ENCODE measurements around the gene PTTG1IP2.

The PTTG1IP2 gene

DNA sequence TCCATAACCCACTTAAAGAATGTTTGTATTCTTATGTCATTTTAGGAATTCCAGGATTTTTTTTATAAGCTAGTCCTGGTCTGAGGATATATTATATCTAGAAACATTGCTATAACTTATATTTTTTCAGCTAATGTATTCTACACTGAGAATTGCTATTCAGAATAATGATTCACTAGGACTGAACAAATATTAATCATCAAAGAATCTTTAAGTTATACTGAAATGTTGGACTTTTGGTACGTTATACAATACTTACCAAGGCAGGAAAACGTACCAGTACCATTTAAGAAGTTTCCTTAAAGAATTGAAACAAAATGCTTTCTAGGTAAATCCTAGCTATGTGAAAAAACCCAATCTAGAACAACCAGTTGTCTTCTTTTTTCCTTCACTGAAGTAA lies 18.4 kb downstream of the PTTG1IP2 start:
- TF ChIP-seq NFIC (IDR thresholded peaks at IDR 0.05) (no peak), MAX (IDR thresholded peaks at IDR 0.05) (no peak), YY1 (IDR thresholded peaks at IDR 0.05; ENCODE audit: low read depth) (no peak), REST (IDR thresholded peaks at IDR 0.05; ENCODE audit: low read depth) (no peak), TAF1 (IDR thresholded peaks at IDR 0.05; ENCODE audit: low read depth) (no peak), TEAD4 (IDR thresholded peaks at IDR 0.05) (no peak)

DNA sequence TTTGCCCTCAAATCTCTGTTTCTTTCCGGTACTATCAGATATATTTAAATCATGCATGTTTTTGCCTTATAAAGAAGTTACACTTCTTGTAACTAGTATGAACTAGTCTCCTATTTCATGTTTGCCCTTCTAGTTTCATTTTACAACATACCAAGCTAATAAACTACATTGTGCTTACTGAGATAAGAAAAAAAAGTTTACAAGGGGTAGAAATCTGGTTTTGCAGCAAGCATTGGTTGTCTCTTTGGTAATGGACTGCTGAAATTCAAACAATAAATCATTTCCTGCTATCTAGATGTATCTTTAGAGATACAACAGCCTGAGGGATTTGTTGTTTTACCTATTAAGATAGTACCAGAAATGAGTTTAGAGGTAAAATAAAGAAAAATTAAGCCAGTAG lies 18.8 kb downstream of the PTTG1IP2 start:
- TF ChIP-seq ZBTB7A (IDR thresholded peaks at IDR 0.05; ENCODE audit: low read depth) (no peak), RAD21 (IDR thresholded peaks at IDR 0.05; ENCODE audit: low read depth) (no peak), REST (IDR thresholded peaks at IDR 0.05; ENCODE audit: low read depth) (no peak), USF1 (IDR thresholded peaks at IDR 0.05) (no peak), YY1 (IDR thresholded peaks at IDR 0.05; ENCODE audit: low read depth) (no peak), EP300 (IDR thresholded peaks at IDR 0.05; ENCODE audit: borderline replicate concordance) (no peak)

DNA sequence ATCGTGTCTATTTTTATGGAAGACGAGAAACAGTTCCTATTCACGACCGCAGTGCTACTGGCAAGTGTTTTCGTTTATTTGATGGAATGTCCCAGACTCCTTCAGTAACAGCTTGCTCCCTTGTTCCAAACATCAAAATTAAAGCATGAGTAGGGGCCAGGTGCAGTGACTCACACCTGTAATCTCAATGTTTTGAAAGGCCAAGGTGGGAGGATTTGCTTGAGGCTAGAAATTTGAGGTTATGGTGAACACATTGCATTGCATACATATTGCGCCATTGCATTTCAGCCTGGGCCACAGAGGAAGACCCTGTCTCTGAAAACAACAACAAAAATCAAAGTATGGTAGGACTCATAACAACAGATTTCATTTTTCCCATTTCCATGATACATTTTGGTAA lies 22.8 kb downstream of the PTTG1IP2 start:
- TF ChIP-seq MAX (IDR thresholded peaks at IDR 0.05) = no peak
- TF ChIP-seq CEBPB (IDR thresholded peaks at IDR 0.05) = no peak
- no peak for TF ChIP-seq REST (IDR thresholded peaks at IDR 0.05; ENCODE audit: low read depth)
- TF ChIP-seq USF1 (IDR thresholded peaks at IDR 0.05) = no peak
- TF ChIP-seq FOXM1 (IDR thresholded peaks at IDR 0.05; ENCODE audit: borderline replicate concordance, low read depth) = no peak
- TF ChIP-seq EGR1 (IDR thresholded peaks at IDR 0.05) = no peak
- no peak for TF ChIP-seq YY1 (IDR thresholded peaks at IDR 0.05; ENCODE audit: low read depth)
- no peak for TF ChIP-seq EP300 (IDR thresholded peaks at IDR 0.05; ENCODE audit: borderline replicate concordance)
- no peak for TF ChIP-seq TCF12 (IDR thresholded peaks at IDR 0.05; ENCODE audit: low read depth)

GRCh38 chr7:90495241-90495640 lies 25.8 kb downstream of the PTTG1IP2 start:
- TF ChIP-seq TCF12 (IDR thresholded peaks at IDR 0.05; ENCODE audit: low read depth) (no peak), EGR1 (IDR thresholded peaks at IDR 0.05) (no peak), USF1 (IDR thresholded peaks at IDR 0.05) (no peak), FOXM1 (IDR thresholded peaks at IDR 0.05; ENCODE audit: borderline replicate concordance, low read depth) (no peak), CEBPB (IDR thresholded peaks at IDR 0.05) (no peak), RAD21 (IDR thresholded peaks at IDR 0.05; ENCODE audit: low read depth) (no peak), TEAD4 (IDR thresholded peaks at IDR 0.05) (no peak), TAF1 (IDR thresholded peaks at IDR 0.05; ENCODE audit: low read depth) (no peak)

DNA sequence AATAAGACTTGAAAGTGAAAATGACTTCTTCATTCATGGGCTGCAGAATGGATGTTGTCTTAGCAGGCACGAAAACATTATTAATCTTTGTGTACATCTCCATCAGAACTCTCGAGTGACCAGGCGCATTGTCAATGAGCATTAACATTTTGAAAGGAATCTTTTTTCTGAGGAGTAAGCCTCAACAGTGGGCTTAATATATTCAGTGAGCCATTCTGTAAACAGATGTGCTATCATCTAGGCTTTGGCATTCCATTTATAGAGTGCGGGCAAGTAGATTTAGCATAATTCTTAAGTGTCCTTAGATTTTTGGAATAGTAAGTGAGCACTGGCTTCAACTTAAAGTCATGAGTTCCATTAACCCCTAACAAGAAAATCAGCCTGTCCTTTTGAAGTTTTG lies 33.1 kb downstream of the PTTG1IP2 start:
- TF ChIP-seq ZBTB7A (IDR thresholded peaks at IDR 0.05; ENCODE audit: low read depth) (no peak), TAF1 (IDR thresholded peaks at IDR 0.05; ENCODE audit: low read depth) (no peak), YY1 (IDR thresholded peaks at IDR 0.05; ENCODE audit: low read depth) (no peak), REST (IDR thresholded peaks at IDR 0.05; ENCODE audit: low read depth) (no peak), EP300 (IDR thresholded peaks at IDR 0.05; ENCODE audit: borderline replicate concordance) (no peak), RAD21 (IDR thresholded peaks at IDR 0.05; ENCODE audit: low read depth) (no peak), NFIC (IDR thresholded peaks at IDR 0.05) (no peak), EGR1 (IDR thresholded peaks at IDR 0.05) (no peak), TEAD4 (IDR thresholded peaks at IDR 0.05) (no peak)
